Measurements from ENCODE around the gene GBP7. TPM values are rescaled to one million over a fixed set of nuclear protein-coding genes. Genes with fewer than 3 reads are reported as not detected.

The GBP7 gene
- total and polyA plus RNA-seq, 10 of the 15 experiments (the other 5 are each of a cell fraction or from before 2014, with no cell fraction given) = not detected

GRCh38 chr1:89190017-89190416 lies 14.2 kb upstream of the GBP7 start (continued):
- TF ChIP-seq E4F1 (IDR thresholded peaks at IDR 0.05; ENCODE audit: borderline replicate concordance, partially characterized antibody) (no peak), SRF (IDR thresholded peaks at IDR 0.05; ENCODE audit: low read depth in 2 of 2, low read length in 2 of 2) (no peak), SIN3A (IDR thresholded peaks at IDR 0.05; ENCODE audit: low read depth, low read length) (no peak), SMARCA5 (IDR thresholded peaks at IDR 0.05) (no peak), RUNX3 (IDR thresholded peaks at IDR 0.05; ENCODE audit: low read length) (no peak), MXI1 (IDR thresholded peaks at IDR 0.05; ENCODE audit: low read depth, low read length) (no peak), GABPA (IDR thresholded peaks at IDR 0.05; ENCODE audit: low read depth) (no peak), HDAC2 (IDR thresholded peaks at IDR 0.05) (no peak), ASH2L (IDR thresholded peaks at IDR 0.05; ENCODE audit: borderline replicate concordance, low read depth) (no peak), MTA3 (IDR thresholded peaks at IDR 0.05; ENCODE audit: borderline replicate concordance, low read length) (no peak), BHLHE40 (IDR thresholded peaks at IDR 0.05; ENCODE audit: borderline replicate concordance in 1 of 2, low read depth in 2 of 2, low read length in 1 of 2) (no peak)

GRCh38 chr1:89179343-89179742 lies 3.5 kb upstream of the GBP7 start:
- DNase-seq (ENCODE audit: low read depth, low spot score) (no peak), ATAC-seq (no peak), FAIRE-seq (no peak)
- H2AFZ ChIP-seq (ENCODE audit: control insufficient read depth, low read depth, low read length) = no peak overlapping the region
- H3K4me3 ChIP-seq = no peak overlapping the region
- no peaks in the 10 kb centered on the region; the same call in 2 of the 3 replicates for H3K9me3 ChIP-seq (replicated peaks; ENCODE audit: control insufficient read depth, insufficient read depth, low read length)
- intact Hi-C loops (cut with micrococcal nuclease; ENCODE audit: unreplicated experiment) = no loop called here
- RAD21 ChIA-PET (ENCODE audit: unreplicated experiment) = no interaction called here
- SMC1A ChIA-PET (ENCODE audit: uncharacterized antibody, unreplicated experiment) = no interaction called here
- no peaks in the 10 kb centered on the region for H3K36me3 ChIP-seq (ENCODE audit: control insufficient read depth in 2 of 2, insufficient read depth in 2 of 2, low read length in 1 of 2)
- no peaks in the 10 kb centered on the region for H3K4me1 ChIP-seq (ENCODE audit: control insufficient read depth, insufficient read depth, low read length)
- H3K9ac ChIP-seq (ENCODE audit: control insufficient read depth, insufficient read depth, low read length) = no peak overlapping the region
- no peaks in the 10 kb centered on the region for H4K20me1 ChIP-seq (ENCODE audit: control insufficient read depth, insufficient read depth)
- CTCF ChIA-PET = no interaction called here
- no peak overlapping the region for H3K4me2 ChIP-seq (ENCODE audit: control insufficient read depth, insufficient read depth)
- in situ Hi-C loops (cut with MboI) = no loop called here
- no peak overlapping the region for H3K27ac ChIP-seq (ENCODE audit: control insufficient read depth, insufficient read depth)
- H3K27me3 ChIP-seq (replicated peaks in 1 of 2; ENCODE audit: control insufficient read depth in 2 of 2, insufficient read depth in 2 of 2, low read length in 1 of 2) = no peaks in the 10 kb centered on the region
- POLR2A ChIA-PET = no interaction called here
- 100% methylated on average over 2 of the region's 2 CpGs for WGBS (ENCODE audit: insufficient coverage, insufficient replicate concordance, low lambda C conversion rate, missing lambda C conversion rate)
- H3K79me2 ChIP-seq (ENCODE audit: control insufficient read depth, insufficient read depth, low read length) = no peaks in the 10 kb centered on the region
- no TSS peak for BruUV-seq (replicated peaks)
- no peak for TF ChIP-seq BHLHE40 (IDR thresholded peaks at IDR 0.05; ENCODE audit: borderline replicate concordance in 1 of 2, low read depth in 2 of 2, low read length in 1 of 2)
- no peak for TF ChIP-seq POLR2AphosphoS2 (IDR thresholded peaks at IDR 0.05; ENCODE audit: low read depth, low read length)
- TF ChIP-seq HCFC1 (IDR thresholded peaks at IDR 0.05; ENCODE audit: low read length) = no peak
- no peak for TF ChIP-seq DPF2 (IDR thresholded peaks at IDR 0.05)
- no peak for TF ChIP-seq NFYB (IDR thresholded peaks at IDR 0.05; ENCODE audit: insufficient read depth, low read depth, low read length)
- TF ChIP-seq ZBTB33 (IDR thresholded peaks at IDR 0.05) = no peak
- no peak for TF ChIP-seq SMAD5 (IDR thresholded peaks at IDR 0.05; ENCODE audit: low read depth)
- TF ChIP-seq CBFB (IDR thresholded peaks at IDR 0.05; ENCODE audit: low read depth) = no peak
- no peak for TF ChIP-seq RBBP5 (conservative IDR thresholded peaks at IDR 0.05)
- TF ChIP-seq GATAD2B (conservative IDR thresholded peaks at IDR 0.05; ENCODE audit: low read depth) = no peak
- no peak for TF ChIP-seq IRF4 (IDR thresholded peaks at IDR 0.05; ENCODE audit: low read depth, low read length)
- no peak for TF ChIP-seq ASH2L (IDR thresholded peaks at IDR 0.05; ENCODE audit: borderline replicate concordance, low read depth)
- TF ChIP-seq ZBED1 (IDR thresholded peaks at IDR 0.05; ENCODE audit: borderline replicate concordance) = no peak

Data from GM12878 (cell line).